K562 (cell line): ENCODE results near the gene PRSS27. TPM values are rescaled to one million over a fixed set of nuclear protein-coding genes. Genes with fewer than 3 reads are reported as not detected.

Source experiments
- CBX1 ChIP-seq: sonication (generic); IDR thresholded peaks from 2 replicates; pipeline ENCODE4 v1.6.1; 2016; ENCODE audit warnings: antibody characterized with exemption, low read depth, mild to moderate bottlenecking
- CSDE1 ChIP-seq, 2 experiments: fragments of 450-650 bp; IDR thresholded peaks; 2 replicates each; pipeline ENCODE4 v1.6.1; 2016; ENCODE audit warnings: mild to moderate bottlenecking in 1 of 2
- ETV6 ChIP-seq, 3 experiments: fragments of 150-350 bp in 1 of 3; sonication (generic) in 1 of 3; formaldehyde crosslinking in 1 of 3; IDR thresholded peaks; 2 replicates each; pipeline versions ENCODE4 v1.6.1 to v1.8.0; 2014 to 2022; ENCODE audit warnings: borderline replicate concordance in 2 of 3, low read depth in 2 of 3, antibody characterized with exemption in 1 of 3, low read length in 1 of 3, mild to moderate bottlenecking in 1 of 3, missing genetic modification reagents in 1 of 3
- ILF3 ChIP-seq: fragments of 450-650 bp; IDR thresholded peaks from 2 replicates; pipeline ENCODE4 v1.6.1; 2018; ENCODE audit warnings: antibody characterized with exemption, mild to moderate bottlenecking, moderate library complexity, borderline replicate concordance
- L3MBTL2 ChIP-seq: fragments of 450-650 bp; IDR thresholded peaks from 2 replicates; pipeline ENCODE4 v1.6.1; 2016; ENCODE audit warnings: mild to moderate bottlenecking, moderate library complexity
- MCM5 ChIP-seq: fragments of 450-650 bp; IDR thresholded peaks from 2 replicates; pipeline ENCODE4 v1.6.1; 2016; ENCODE audit warnings: low read depth
- NUFIP1 ChIP-seq: fragments of 450-650 bp; IDR thresholded peaks from 2 replicates; pipeline ENCODE4 v1.6.1; 2018; ENCODE audit not compliant: partially characterized antibody
- RBM17 ChIP-seq: fragments of 200-400 bp; formaldehyde crosslinking; IDR thresholded peaks from 2 replicates; pipeline ENCODE4 v1.6.1; 2017; ENCODE audit warnings: low read depth, mild to moderate bottlenecking, low read length, borderline replicate concordance
- RERE ChIP-seq: sonication (generic); formaldehyde crosslinking; IDR thresholded peaks from 2 replicates; pipeline ENCODE4 v1.8.0; 2023; ENCODE audit warnings: missing genetic modification reagents, mild to moderate bottlenecking, borderline replicate concordance
- U2AF2 ChIP-seq: fragments of 200-400 bp; formaldehyde crosslinking; optimal IDR thresholded peaks from 2 replicates; pipeline ENCODE3; 2017; ENCODE audit warnings: low read depth, mild to moderate bottlenecking, low read length
- ZBTB49 ChIP-seq: sonication (generic); formaldehyde crosslinking; IDR thresholded peaks from 2 replicates; pipeline ENCODE4 v1.8.0; 2022; ENCODE audit warnings: missing genetic modification reagents, mild to moderate bottlenecking, borderline replicate concordance
- ZKSCAN8 ChIP-seq: fragments of 200-800 bp; sonication (Bioruptor generic); IDR thresholded peaks from 2 replicates; pipeline ENCODE4 v1.6.1; 2016; ENCODE audit warnings: missing genetic modification characterization, missing compliant biosample characterization
- polyA plus RNA-seq, 8 experiments: library from polyadenylated mRNA; depleted of rRNA in 4 of 8; stranded (reverse) in 5 of 8; unstranded in 3 of 8; fragments of >200 nt; fragmentation: Nextera tagmentation in 2 of 8; fragmentation: Illumina TruSeq in 1 of 8; extraction: Ambion mirVana in 2 of 8; extraction: Trizol in 1 of 8; gene quantifications; 2 replicates each; pipeline versions ENCODE4 v1.2.1 to v1.2.3, GENCODE V29; 2011 to 2014; ENCODE audit warnings: inconsistent platforms in 1 of 8, missing spikeins in 1 of 8
- total RNA-seq, 7 experiments: library from RNA; depleted of rRNA in 6 of 7; stranded (reverse); fragments of >200 nt in 6 of 7; fragmentation: Illumina TruSeq in 2 of 7; extraction: Trizol in 2 of 7; gene quantifications; 2 replicates each; pipeline versions ENCODE4 v1.2.1 to v1.2.3, GENCODE V29; 2011 to 2021; ENCODE audit warnings: low replicate concordance in 1 of 7
- TF ChIP-seq, protein P1 (sequence below): fragments of 250-450 bp; sonication (Bioruptor Pico); IDR thresholded peaks from 2 replicates; pipeline ENCODE4 v1.4.0; 2020; ENCODE audit warnings: mild to moderate bottlenecking, moderate library complexity
- TF ChIP-seq, protein P2 (sequence below): fragments of 200-400 bp; formaldehyde crosslinking; IDR thresholded peaks from 2 replicates; pipeline ENCODE4 v1.6.1; 2017; ENCODE audit warnings: mild to moderate bottlenecking, low read depth, low read length, moderate library complexity

The PRSS27 gene
- total and polyA plus RNA-seq, 9 of the 15 experiments (the other 6 are each of a cell fraction or from before 2014, with no cell fraction given): 0.09 to 0.20 (median 0.17) TPM; not detected in 5

DNA sequence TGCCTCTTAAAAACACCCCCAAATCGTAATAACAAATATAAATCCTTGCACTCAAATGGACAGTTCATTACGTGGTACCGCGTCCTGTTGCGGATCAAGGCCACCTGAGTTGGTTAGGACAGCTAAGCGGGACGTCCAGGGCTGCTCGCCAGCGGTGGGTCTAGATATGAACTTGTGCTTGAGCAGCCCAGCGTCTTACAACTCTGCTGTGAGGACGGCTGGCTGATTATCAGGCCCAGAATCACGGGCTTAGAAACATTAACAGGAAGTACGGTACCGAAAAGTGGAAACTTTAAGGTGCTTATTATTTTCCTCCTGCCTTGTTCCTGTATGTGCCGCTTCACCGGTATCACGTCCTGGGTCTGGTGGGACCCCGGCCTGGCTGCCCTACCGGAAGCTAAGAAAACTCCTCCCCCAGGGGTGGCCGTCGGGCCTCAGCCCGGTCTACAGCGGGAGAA lies 31.6 kb upstream of the PRSS27 start (continued):
- TF ChIP-seq ZBTB49 (CRISPR knock-in tag) (0 out of 2 replicates have a peak, but pooled peaks have one; percentile 29), RBM17 (no peak), MCM5 (no peak), U2AF2 (no peak), L3MBTL2 (no peak), CBX1 (0 out of 2 replicates have a peak, but pooled peaks have one; percentile 15), ETV6 (IDR thresholded peaks at IDR 0.05; ENCODE audit: borderline replicate concordance in 1 of 2, low read depth in 2 of 2, low read length in 1 of 2) (no peak), ETV6 (CRISPR knock-in tag; IDR thresholded peaks at IDR 0.05; ENCODE audit: borderline replicate concordance) (peak; percentile 27; the same call in 1 of the 2 replicates), ILF3 (no peak), CSDE1 (IDR thresholded peaks at IDR 0.05) (no peak; a peak in 2 of 4 replicates), RERE (no peak), NUFIP1 (peak; percentile 47), ZKSCAN8 (CRISPR knock-in tag) (0 out of 2 replicates have a peak, but pooled peaks have one; percentile 53)
- TF ChIP-seq, protein P1, sequence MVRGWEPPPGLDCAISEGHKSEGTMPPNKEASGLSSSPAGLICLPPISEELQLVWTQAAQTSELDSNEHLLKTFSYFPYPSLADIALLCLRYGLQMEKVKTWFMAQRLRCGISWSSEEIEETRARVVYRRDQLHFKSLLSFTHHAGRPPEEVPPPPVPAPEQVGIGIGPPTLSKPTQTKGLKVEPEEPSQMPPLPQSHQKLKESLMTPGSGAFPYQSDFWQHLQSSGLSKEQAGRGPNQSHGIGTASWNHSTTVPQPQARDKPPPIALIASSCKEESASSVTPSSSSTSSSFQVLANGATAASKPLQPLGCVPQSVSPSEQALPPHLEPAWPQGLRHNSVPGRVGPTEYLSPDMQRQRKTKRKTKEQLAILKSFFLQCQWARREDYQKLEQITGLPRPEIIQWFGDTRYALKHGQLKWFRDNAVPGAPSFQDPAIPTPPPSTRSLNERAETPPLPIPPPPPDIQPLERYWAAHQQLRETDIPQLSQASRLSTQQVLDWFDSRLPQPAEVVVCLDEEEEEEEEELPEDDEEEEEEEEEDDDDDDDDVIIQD (CRISPR knock-in tag): no peak
- TF ChIP-seq, protein P2, sequence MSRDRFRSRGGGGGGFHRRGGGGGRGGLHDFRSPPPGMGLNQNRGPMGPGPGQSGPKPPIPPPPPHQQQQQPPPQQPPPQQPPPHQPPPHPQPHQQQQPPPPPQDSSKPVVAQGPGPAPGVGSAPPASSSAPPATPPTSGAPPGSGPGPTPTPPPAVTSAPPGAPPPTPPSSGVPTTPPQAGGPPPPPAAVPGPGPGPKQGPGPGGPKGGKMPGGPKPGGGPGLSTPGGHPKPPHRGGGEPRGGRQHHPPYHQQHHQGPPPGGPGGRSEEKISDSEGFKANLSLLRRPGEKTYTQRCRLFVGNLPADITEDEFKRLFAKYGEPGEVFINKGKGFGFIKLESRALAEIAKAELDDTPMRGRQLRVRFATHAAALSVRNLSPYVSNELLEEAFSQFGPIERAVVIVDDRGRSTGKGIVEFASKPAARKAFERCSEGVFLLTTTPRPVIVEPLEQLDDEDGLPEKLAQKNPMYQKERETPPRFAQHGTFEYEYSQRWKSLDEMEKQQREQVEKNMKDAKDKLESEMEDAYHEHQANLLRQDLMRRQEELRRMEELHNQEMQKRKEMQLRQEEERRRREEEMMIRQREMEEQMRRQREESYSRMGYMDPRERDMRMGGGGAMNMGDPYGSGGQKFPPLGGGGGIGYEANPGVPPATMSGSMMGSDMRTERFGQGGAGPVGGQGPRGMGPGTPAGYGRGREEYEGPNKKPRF: no peak
